Medulla oblongata (tissue), 1 donor: ENCODE data around the gene NYNRIN.

ENCODE experiments used
- DNase-seq: peaks from one replicate; pipeline ENCODE4 v3.0.0-alpha.2; 2015; ENCODE audit errors: extremely low spot score

The NYNRIN gene

GRCh38 chr14:24392325-24393091, 6.3 kb upstream of the NYNRIN start:
- no peak for DNase-seq

DNA sequence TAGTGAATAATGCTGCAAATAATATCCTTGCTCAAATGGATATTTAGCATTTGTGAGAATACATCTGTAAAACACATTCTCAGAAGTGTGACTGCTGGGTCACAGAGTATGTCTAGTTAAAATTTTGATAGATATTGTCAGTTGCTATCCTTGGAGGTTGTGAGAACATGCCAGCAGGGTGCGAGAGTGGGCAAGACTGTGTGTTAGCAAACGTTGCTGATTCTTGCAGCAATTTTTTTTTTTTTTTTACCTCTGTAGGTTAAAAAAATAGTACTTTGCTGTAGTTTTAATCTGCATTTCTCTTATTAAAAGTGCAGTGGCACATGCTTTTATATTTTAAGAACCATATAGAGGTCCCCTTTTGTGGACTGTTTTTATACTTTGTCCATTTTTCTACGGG, 4.5 kb upstream of the NYNRIN start:
- no peak for DNase-seq

- no peak for DNase-seq
These were observed 2.9 kb upstream of the NYNRIN start for GRCh38 chr14:24395609-24396582.

- DNase-seq, result no peak
These were observed 1.0 kb upstream of the NYNRIN start for GRCh38 chr14:24397639-24398292.

DNA sequence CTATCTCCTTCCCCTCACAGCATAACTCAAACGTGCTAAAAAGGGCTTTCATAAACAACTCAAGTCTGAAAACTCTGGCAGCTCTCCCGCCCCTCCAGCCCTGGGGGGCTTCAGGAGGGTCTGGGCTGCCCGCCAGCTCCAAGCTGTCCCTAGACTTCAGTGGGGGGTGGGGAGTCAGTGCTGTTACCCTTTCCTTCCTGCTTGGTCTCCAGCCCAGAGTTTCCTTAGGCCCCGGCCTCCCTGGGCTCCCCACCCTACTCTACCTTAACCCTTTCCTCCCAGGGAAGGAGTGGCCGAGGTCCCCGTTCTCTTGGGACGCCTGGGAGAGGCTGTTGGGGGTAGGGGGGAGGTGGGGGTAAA, 530 bp upstream of the NYNRIN start:
- DNase-seq, result no peak

DNA sequence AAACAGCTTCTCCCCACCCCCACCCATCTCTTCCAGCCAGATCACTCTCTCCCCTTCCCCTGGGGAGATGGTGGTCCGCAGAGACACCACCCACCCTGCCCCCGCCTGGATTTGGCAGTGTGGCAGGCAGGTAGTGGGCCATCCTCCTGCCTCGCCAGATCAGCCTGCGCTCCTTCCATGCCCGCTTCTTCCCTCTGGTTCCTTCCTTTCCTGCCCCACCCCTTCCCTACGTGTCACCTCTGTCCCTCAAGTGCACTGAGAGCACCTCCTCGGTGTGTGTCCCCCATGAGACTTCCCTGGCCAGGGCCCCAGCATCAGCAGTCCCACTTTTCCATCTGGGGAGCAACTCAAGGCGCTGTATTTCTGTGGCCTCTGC, 632 bp downstream of the NYNRIN start:
- no peak for DNase-seq

DNA sequence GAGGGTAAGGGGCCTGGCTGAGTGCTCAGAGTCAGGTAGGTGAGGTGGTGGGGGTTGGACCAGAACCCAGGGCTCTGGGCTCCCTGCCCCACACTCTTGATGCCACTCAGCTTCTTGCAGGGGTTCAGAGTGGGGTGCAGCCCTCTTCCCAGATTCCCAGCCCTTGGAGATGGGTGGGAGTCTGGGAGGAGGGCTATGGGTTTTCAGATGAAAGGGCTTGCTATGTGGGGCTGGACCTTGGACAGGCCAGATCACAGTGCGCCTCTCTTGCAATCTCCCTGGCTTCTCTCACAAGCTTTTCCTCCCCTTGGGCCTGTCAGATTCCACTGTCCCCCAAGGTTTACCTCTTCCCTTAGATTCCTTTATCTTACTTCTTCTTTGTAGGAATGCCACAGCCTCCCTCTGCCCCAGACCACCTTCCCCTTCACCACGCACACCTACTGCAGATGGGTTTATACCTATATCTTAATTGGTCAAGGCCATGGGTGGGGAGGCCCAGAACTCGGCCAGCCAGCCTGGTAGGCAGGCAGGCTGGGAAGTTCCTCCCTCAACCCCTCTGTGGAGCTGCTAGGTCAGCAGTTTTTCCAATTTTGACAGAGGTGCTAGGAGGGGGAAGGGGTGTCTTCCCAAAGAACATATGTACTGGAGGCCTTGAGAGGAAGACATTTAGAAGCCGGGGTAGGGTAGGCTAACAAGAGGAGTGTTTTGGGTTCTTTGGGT, 1.4 kb downstream of the NYNRIN start:
- no peak for DNase-seq

DNA sequence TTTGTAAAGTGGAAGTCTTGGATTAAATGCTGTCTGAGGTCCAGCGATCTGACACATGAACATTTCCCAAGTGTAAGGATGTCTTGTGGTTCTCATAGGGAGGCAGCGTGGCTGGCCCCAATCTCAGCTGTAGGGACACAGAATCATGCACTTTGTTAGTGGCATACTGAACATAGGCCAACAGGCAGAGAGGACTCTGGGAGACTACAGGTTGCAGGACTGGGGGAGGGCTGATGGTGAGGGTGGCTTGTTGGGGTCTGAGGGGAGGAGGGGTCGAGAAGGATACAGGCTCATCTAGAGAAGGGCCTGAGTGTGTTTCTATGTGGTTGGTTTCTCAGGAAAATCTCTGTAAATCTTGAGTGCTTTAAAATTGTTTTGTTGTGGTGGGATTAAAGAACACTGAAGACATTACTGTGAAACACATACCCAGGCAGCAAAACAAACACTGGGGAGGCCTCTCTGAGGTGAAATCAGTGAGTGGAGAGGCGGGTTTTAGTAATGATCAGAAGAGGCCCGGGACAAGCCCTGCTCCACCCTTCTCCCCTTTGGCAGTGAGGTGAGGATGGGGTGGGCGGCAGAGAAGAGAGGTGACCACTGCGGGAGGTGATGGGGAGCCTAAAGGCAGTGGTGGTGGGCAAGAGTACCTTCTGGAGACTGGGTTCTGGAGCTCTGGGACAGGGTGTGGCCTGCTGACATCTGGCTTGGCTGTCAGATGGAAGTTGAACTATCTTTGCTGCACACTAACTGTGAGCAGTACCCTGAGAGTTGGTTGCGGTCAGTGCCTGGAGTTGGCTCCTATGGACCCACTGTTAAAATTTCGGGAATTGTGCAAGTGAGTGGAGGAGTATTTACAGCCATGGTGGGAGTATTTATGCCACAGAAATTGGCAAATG, 3.3 kb downstream of the NYNRIN start:
- no peak for DNase-seq

DNA sequence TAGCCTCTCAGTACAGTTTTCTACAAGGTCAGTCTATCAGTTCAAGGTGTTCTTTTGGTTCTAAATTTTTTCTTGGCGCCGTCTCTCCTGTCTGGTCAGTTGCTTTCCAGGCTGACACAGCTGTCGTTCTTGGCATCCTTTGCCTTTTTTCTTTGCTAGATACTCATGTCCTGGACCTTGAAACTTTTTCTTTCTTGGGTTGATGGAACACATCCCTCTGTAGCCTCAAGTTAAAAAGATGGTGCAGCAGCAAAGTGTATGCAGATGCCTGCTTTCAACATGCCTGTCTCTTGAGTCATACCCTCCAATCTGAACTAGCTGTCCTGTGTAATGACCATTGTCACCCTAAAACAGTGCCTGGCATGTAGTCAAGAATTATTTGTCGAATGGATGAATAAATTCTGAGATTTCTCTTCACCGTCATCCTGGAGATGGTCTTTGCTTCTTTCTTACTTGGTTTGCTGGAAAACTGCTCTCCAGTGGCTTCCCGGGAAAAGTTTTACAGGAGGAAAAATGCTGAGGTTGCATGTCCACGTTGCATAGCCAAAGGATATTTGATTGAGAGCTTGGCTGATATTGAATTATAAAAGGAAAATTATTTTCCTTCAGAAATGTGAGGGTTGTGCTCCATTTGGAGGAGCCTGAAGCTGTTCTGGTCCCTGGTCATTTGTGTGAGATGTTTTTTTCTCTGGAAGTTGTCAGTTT, 4.6 kb downstream of the NYNRIN start:
- no peak for DNase-seq

- no peak for DNase-seq
These were observed 6.0 kb downstream of the NYNRIN start for GRCh38 chr14:24404814-24405213.

DNA sequence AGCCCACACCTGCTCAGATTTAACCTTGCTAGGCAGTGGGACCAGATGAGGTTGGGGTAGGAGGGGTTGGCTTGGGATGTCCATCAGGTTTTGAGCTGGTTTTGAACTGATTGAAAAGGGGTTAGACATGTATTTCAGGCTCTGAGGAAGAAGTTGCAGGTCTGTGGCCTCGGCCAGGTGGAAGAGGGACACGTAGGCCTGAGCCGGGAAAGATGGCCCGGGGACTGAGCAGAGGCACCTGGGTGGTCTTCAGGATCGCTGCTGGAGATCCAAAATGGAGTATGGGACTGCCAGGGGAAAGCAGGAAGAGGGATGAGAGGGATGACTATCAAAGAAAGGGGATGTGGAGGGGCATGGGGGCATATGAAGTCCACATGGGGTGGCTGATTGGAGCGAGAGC, 7.6 kb downstream of the NYNRIN start:
- DNase-seq, result no peak

- no peak for DNase-seq
These were observed 9.0 kb downstream of the NYNRIN start for GRCh38 chr14:24407608-24408325.

DNA sequence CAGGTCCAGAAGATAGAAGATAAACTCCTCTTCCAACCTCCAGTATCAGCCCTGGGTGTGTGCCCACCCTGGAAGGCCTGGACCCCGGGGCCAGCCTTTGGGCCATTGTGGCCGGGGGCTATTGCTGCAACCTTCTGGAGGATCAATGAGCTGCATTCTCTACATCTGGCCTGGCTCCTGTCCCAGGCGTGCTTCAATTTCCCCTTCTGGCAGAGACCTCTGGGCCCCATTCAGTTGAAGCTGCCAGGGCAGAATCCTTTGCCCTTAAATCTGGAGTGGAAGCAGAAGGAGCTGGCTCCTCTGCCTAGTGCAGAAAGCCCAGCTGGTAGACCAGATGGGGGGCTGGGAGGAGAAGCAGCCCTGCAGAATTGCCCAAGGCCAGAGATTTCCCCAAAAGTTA, 10.0 kb downstream of the NYNRIN start:
- DNase-seq, result no peak

DNA sequence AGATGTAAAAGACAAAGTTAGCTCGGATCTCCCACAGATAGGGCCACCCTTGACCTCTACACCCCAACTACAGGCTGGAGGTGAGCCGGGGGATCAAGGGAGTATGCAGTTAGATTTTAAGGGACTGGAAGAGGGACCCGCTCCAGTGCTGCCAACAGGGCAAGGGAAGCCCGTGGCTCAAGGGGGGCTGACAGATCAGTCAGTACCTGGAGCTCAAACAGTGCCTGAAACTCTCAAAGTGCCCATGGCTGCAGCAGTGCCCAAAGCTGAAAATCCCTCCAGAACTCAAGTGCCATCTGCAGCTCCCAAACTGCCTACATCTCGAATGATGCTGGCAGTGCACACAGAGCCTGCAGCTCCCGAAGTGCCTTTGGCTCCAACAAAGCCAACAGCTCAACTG, 10.4 kb downstream of the NYNRIN start:
- DNase-seq, result no peak

GRCh38 chr14:24409956-24410355, 11.2 kb downstream of the NYNRIN start:
- no peak for DNase-seq

GRCh38 chr14:24411443-24412389, 12.9 kb downstream of the NYNRIN start:
- no peak for DNase-seq

DNA sequence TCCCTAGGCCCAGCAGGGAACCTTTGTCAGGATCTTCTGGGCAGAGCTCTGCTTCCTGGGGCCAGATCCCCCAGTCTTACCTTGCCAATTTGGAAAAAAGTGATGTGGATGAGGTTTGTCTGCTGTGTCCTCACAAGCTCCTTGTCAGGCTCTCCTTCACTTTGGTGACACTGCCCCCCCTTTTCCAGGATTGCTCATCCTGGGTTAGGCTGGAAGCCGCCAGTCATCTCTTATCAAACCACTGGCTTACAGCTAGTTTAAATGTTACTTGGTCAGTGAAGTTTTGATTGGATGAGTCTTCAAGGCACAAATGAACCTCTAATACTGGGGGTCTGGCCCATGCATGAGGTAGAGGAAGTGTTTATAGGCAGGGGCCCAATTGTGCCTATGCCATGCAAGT, 15.3 kb downstream of the NYNRIN start:
- no peak for DNase-seq

DNA sequence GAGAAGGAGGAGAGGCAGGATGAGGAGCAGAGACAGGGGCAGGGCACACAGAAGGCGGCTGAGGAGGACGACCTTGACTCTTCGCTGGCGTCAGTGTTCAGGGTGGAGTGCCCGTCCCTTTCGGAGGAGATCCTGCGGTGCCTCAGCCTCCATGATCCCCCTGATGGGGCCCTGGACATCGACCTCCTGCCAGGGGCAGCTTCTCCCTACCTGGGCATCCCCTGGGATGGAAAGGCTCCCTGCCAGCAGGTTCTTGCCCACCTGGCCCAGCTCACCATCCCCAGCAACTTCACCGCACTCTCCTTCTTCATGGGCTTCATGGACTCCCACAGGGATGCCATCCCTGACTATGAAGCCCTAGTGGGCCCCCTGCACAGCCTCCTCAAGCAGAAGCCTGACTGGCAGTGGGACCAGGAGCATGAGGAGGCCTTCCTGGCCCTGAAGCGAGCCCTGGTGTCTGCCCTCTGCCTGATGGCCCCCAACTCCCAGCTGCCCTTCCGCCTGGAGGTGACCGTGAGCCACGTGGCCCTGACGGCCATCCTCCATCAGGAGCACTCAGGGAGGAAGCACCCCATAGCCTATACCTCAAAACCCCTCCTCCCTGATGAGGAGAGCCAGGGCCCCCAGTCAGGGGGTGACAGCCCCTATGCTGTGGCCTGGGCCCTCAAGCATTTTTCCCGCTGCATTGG, 16.1 kb downstream of the NYNRIN start:
- DNase-seq, result no peak
